Fibroblast of villous mesenchyme (primary cell): ENCODE data around the gene WDFY1. TPM values are rescaled to one million over a fixed set of nuclear protein-coding genes. Genes with fewer than 3 reads are reported as not detected.
A peak's percentile ranks its signal among the peaks of the same experiment; 100 is the strongest.

ENCODE experiments used
- DNase-seq: peaks from one replicate; pipeline ENCODE4 v3.0.0-alpha.2; 2010; ENCODE audit warnings: low read depth
- H3K4me3 ChIP-seq: 2 replicates; pipeline ENCODE4 v1.5.1; 2011; ENCODE audit warnings: low read depth, mild to moderate bottlenecking, low read length
- CTCF ChIP-seq: IDR thresholded peaks from 2 replicates; pipeline ENCODE4 v1.5.1; 2012; ENCODE audit warnings: low read depth, mild to moderate bottlenecking, low read length; ENCODE audit not compliant: insufficient read depth
- total RNA-seq: library from RNA; depleted of rRNA; stranded (reverse); fragments of >200 nt; gene quantifications from 2 replicates; pipeline ENCODE4 v1.2.3, GENCODE V29; 2012

WDFY1 gene
- total RNA-seq, 1 donor, result 152 TPM

- no peak for TF ChIP-seq CTCF
- DNase-seq, result no peak
- H3K4me3 ChIP-seq, result no peak overlapping the region
Observed at GRCh38 chr2:223897669-223898330, 47.3 kb downstream of the WDFY1 start.

DNA sequence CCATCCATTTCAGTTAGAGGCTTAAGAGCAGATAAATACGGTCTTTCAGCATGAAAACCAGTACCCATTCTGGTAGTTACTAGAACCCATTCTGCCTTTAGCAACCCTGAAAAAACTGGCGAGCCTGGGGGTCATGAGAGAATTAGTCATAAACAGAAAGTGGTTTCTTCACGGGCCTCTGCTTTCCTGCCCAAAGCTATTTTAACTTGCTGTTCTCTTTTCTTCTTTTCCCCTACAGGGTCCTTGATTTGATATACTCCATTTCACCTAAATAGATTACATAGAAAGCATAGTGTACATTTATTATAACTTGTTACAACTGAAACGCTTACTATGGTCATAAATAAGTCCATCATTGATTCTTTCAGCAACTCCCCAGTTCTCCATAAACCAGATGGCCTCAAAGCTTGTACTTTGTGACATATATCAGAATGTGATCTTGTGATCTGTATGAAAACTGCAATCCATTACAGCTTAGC, 48.3 kb downstream of the WDFY1 start:
- H3K4me3 ChIP-seq, result no peak overlapping the region
- TF ChIP-seq CTCF, result no peak
- DNase-seq, result peak; percentile 64

DNA sequence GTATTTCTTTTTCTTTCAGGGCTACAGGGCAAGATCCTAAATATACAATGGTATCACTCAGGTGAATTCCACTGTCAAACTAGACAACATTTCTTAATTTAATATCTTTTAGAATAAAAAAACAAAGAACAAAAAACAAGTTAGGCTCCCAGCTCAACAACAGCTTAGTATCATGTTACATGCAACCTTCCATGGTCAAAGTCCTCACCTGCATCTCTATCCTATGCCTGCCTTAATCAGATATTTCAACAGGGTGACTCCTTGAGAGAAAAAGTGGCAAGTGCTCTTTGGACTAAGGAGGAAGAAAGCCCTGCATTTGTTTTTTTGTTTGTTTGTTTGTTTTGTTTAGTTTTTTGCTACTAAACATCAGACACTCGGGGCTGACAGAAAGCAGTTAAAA, 50.2 kb downstream of the WDFY1 start:
- DNase-seq, result no peak
- TF ChIP-seq CTCF, result no peak
- H3K4me3 ChIP-seq, result no peak overlapping the region

- DNase-seq, result no peak
- no peak overlapping the region for H3K4me3 ChIP-seq
- no peak for TF ChIP-seq CTCF
Observed at GRCh38 chr2:223894009-223894408, 51.1 kb downstream of the WDFY1 start.

DNA sequence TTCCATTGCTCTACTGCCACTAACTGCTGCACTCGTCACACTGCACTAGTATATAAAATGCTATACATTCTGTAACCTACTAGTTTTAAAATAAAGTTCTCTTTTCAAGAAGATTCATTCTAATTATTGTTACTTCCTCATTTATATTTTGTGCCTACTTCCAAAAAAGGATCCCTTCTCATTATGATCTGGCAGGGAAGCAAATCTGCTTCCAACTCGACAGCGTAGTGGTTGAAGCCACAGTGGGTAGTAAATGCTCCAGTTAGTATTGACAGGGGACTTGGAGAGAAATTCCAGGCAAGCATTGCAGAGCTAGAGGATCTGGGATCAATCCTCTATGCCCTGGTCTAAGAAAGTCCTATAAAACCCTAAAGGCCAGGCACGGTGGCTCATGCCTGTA, 54.4 kb downstream of the WDFY1 start:
- TF ChIP-seq CTCF, result no peak
- no peak overlapping the region for H3K4me3 ChIP-seq
- no peak for DNase-seq

GRCh38 chr2:223889229-223889628, 55.9 kb downstream of the WDFY1 start:
- no peak for DNase-seq
- H3K4me3 ChIP-seq, result no peak overlapping the region
- TF ChIP-seq CTCF, result no peak

GRCh38 chr2:223888251-223888650, 56.9 kb downstream of the WDFY1 start:
- H3K4me3 ChIP-seq, result no peak overlapping the region
- no peak for TF ChIP-seq CTCF
- no peak for DNase-seq
